DOHH2 (cell line): Measurements from ENCODE around the gene EFNA5.

Experiments
- CTCF ChIP-seq: fragments of 200-600 bp; sonication (generic); IDR thresholded peaks from one replicate; pipeline ENCODE4 v1.5.1; 2014; ENCODE audit warnings: antibody characterized with exemption, mild to moderate bottlenecking, low read depth, low read length; ENCODE audit not compliant: poor library complexity, severe bottlenecking
- EZH2phosphoT487 ChIP-seq: fragments of 200-600 bp; sonication (generic); IDR thresholded peaks from 2 replicates; pipeline ENCODE4 v1.6.1; 2017; ENCODE audit warnings: borderline replicate concordance, mild to moderate bottlenecking, antibody characterized with exemption, low read length, moderate library complexity, mixed read lengths

DNA sequence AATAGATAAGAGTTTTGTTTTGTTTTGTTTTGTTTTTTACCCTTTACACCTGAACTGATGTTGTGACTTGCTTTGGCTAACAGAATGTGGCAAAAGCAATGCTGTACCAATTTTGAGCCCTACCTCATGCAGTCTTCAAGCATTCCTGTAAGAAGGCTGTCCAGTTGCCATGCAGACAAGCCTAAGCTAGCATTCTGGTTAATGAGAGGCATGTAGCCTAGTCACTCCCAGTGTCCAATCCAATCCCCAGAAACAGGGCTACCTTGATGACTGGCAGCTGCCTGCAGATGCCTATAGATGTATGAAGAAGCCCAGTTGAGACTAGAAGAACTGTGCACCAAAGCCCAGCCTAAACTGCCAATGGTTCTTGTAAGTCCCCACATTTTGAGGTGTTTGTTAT lies 9.4 kb upstream of the EFNA5 start:
- TF ChIP-seq CTCF (no peak), EZH2phosphoT487 (no peak)
